ENCODE results near the gene BRIP1.
"Not testable (repeated sequence)": the region's sequence is repeated elsewhere in the genome, so short reads cannot be mapped to it uniquely, and the experiment has no call there.

BRIP1 gene

GRCh38 chr17:61720016-61720795 lies 143.1 kb downstream of the BRIP1 start:
- DNase-seq (ENCODE audit: low read depth, low spot score), result no peak

GRCh38 chr17:61719220-61719619 lies 144.1 kb downstream of the BRIP1 start:
- not testable (repeated sequence) for DNase-seq (ENCODE audit: low read depth, low spot score); H3K4me3 ChIP-seq (ENCODE audit: low read length)

More at GRCh38 chr17:61720016-61720795, 143.1 kb downstream of the BRIP1 start:
- no peak overlapping the region for H3K4me3 ChIP-seq (ENCODE audit: low read length)

- DNase-seq (ENCODE audit: low read depth, low spot score), result no peak
These were observed 145.3 kb downstream of the BRIP1 start for GRCh38 chr17:61718022-61718421.

GRCh38 chr17:61717352-61717751 lies 146.0 kb downstream of the BRIP1 start:
- DNase-seq (ENCODE audit: low read depth, low spot score), result no peak
- no peak overlapping the region for H3K4me3 ChIP-seq (ENCODE audit: low read length)

More at GRCh38 chr17:61718022-61718421, 145.3 kb downstream of the BRIP1 start:
- no peak overlapping the region for H3K4me3 ChIP-seq (ENCODE audit: low read length)

- H3K4me3 ChIP-seq (ENCODE audit: low read length), result no peak overlapping the region
- no peak for DNase-seq (ENCODE audit: low read depth, low spot score)
These were observed 147.0 kb downstream of the BRIP1 start for GRCh38 chr17:61716225-61716829.

GRCh38 chr17:61715348-61715747 lies 148.0 kb downstream of the BRIP1 start:
- DNase-seq (ENCODE audit: low read depth, low spot score), result no peak
- no peak overlapping the region for H3K4me3 ChIP-seq (ENCODE audit: low read length)

- H3K4me3 ChIP-seq (ENCODE audit: low read length), result no peak overlapping the region
- no peak for DNase-seq (ENCODE audit: low read depth, low spot score)
These were observed 149.0 kb downstream of the BRIP1 start for GRCh38 chr17:61714300-61714699.

DNA sequence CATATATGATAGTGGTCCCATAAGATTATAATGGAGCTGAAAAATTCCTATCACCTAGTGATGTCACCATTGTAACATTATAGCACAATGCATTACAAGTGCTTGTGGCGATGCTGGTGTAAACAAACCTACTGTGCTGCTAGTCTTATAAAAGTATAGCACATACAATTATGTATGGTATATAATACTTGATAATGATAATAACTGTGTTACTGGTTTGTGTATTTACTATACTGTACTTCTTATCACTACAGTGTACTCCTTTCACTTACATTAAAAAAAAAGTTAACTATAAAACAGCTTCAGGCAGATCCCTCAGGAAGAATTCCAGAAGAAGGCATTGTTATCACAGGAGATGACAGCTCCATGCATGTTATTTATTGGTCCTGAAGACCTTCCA lies 150.3 kb downstream of the BRIP1 start:
- DNase-seq (ENCODE audit: low read depth, low spot score), result no peak
- H3K4me3 ChIP-seq (ENCODE audit: low read length), result no peak overlapping the region

DNA sequence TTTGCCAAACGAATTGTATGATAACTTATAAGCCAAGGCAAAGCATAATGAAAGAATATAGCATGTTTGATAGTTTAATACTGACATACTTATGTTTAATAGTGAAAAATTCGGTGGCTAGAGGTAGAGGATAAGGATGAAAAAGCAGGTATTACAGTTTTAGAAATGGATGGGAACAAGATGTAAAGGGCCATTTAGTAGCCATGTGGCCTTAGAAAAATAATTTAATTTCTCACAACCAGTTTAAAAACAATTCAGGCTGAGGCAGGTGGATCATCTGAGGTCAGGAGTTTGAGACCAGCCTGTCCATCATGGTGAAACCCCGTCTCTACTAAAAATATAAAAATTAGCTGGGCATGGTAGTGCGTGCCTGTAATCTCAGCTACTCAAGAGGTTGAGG lies 152.8 kb downstream of the BRIP1 start:
- DNase-seq (ENCODE audit: low read depth, low spot score), result no peak
- no peak overlapping the region for H3K4me3 ChIP-seq (ENCODE audit: low read length)

DNA sequence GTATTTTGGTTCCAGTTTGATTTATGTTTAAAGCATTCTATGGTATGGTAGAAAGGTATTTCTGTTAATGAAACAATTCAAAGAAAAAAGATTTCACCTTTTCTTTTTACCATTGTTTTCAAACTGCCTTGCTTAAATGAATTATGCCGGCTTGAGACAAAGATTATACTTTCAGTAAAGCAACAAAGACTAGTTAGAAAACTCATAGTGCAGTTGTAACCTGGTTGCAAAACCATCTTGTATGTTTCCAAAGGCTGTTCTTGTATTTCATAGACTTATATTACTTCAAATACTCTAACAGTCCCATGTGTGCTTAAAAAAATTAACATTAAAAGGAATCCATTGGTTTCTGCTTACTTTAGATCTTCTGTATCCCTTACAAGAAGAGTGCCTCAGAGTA lies 153.8 kb downstream of the BRIP1 start:
- no peak for DNase-seq (ENCODE audit: low read depth, low spot score)

GRCh38 chr17:61704935-61705449 lies 158.3 kb downstream of the BRIP1 start:
- H3K4me3 ChIP-seq (ENCODE audit: low read length), result no peak overlapping the region
- DNase-seq (ENCODE audit: low read depth, low spot score), result no peak

More for the DNA sequence above, 153.8 kb downstream of the BRIP1 start:
- H3K4me3 ChIP-seq (ENCODE audit: low read length), result no peak overlapping the region

DNA sequence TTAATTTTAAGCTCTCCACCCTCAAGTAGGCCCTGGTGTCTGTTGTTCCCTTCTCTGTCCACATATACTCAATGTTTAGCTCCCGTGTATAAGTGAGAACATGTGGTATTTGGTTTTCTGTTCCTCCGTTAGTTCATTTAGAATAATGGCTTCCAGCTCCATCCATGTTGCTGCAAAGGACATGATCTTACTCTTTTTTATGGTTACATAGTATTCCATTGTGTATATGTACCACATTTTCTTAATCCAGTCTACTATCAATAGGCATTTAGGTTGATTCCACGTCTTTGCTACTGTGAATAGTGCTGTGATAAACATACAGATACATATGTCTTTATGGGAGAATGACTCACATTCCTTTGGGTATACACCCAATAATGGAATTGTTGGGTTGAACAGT lies 160.9 kb downstream of the BRIP1 start:
- H3K4me3 ChIP-seq (ENCODE audit: low read length), result no peak overlapping the region
- no peak for DNase-seq (ENCODE audit: low read depth, low spot score)

DNA sequence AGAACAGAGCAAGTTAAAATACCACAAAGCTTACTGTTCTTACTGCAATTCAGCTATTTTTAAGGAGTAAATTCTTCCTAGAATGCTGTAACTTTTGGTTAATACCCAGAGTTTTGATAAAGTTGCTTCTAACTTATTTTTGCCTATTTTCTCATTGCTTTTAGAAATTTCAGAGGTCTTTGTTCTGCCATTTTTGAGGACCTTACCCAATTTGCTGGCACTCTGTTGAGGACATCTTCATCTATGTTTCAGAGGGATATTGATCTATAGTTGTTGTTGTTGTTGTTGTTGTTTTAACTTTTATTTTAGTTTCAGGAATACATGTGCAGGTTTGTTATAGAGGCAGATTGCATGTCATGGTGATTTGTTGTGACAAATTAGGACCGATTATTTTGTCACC lies 161.3 kb downstream of the BRIP1 start:
- no peak for DNase-seq (ENCODE audit: low read depth, low spot score)
- no peak overlapping the region for H3K4me3 ChIP-seq (ENCODE audit: low read length)

GRCh38 chr17:61701334-61701733 lies 162.0 kb downstream of the BRIP1 start:
- H3K4me3 ChIP-seq (ENCODE audit: low read length), result no peak overlapping the region
- no peak for DNase-seq (ENCODE audit: low read depth, low spot score)

GRCh38 chr17:61700252-61700651 lies 163.1 kb downstream of the BRIP1 start:
- DNase-seq (ENCODE audit: low read depth, low spot score), result no peak
- H3K4me3 ChIP-seq (ENCODE audit: low read length), result no peak overlapping the region

- no peak for DNase-seq (ENCODE audit: low read depth, low spot score)
- no peak overlapping the region for H3K4me3 ChIP-seq (ENCODE audit: low read length)
These were observed 163.6 kb downstream of the BRIP1 start for GRCh38 chr17:61699694-61700093.

DNA sequence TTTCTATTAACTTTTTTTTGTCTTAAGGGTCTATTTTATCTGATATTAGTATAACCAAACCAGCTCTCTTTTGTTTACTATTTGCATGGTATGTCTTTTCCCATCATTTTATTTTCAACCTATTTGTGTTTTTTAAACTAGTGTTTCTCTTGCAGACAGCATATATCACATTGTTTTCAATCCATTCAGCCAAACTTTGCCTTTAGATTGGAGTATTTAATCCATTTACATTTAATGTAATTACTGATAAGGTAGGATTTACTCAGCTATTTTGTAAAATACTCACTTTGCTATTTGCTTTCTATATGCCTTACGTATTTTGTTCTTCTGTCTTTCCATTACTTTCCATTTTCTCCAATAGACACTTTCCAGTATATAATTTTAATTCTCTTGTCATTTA lies 164.3 kb downstream of the BRIP1 start:
- no peak for DNase-seq (ENCODE audit: low read depth, low spot score)
- H3K4me3 ChIP-seq (ENCODE audit: low read length), result no peak overlapping the region

DNA sequence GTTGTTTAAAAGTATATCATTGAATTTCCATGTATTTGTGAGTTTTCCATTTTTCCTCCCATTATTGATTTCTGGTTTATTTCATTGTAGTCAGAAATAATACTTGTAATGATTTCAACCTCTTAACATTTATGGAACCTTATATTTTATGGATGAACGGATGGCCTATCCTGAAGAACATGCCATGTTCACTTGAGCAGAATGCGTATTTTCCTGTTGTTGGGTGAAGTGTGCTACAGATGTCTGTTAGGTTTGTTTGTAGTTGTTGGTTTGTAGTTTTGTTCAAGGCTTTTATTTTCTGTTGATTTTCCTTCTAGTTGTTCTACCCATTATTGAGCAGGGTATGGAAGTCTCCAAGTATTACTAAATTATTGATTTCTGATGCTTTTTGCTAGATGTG lies 165.1 kb downstream of the BRIP1 start:
- no peak for DNase-seq (ENCODE audit: low read depth, low spot score)
- no peak overlapping the region for H3K4me3 ChIP-seq (ENCODE audit: low read length)

DNA sequence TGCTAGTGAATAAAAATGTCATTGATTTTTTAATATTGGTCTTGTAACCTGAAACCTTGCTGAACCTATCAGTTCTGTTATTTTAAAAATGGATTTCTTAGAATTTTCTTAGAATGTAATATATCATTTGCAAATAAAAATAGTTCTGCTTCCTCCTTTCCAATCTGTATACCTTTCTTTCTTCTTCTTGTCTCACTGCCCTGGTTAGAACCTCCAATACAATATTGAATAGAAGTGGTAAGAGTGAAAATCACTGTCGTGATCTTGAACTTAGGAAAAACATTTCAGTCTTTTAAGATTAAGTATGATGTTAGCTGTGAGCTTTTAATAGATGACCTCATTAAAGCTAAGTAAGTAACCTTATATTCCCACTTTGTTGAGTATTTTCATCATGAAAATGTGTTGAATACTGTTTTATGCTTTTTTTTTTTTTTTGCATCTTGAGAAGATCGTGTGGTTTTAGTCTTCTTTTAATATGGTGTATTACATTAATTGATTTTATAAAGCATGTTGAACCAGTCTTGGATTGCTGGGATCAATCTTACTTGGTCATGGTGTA lies 167.5 kb downstream of the BRIP1 start:
- H3K4me3 ChIP-seq (ENCODE audit: low read length), result no peak overlapping the region
- no peak for DNase-seq (ENCODE audit: low read depth, low spot score)

DNA sequence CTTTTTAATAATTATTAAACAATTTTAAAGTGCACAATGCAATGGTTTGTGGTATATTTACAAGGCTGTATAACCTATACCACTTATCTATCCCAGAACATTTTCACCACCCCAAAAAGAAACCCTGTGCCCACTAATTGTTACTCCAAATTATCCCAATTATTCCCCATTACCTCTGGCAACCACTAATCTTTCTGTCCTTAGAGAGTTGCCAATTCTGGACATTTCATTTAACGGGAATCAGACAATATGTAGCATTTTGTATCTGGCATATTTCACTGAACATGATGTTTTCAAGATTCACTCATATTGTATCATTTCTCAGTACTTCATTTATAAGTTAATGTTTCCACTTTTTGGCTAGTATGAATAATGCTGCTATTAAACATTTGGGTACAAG lies 169.2 kb downstream of the BRIP1 start:
- DNase-seq (ENCODE audit: low read depth, low spot score), result no peak
- H3K4me3 ChIP-seq (ENCODE audit: low read length), result no peak overlapping the region
